Stimulated activated CD8-positive, alpha-beta memory T cell treated with anti-CD3 and anti-CD28 coated beads, Interleukin-2, amount 100 ng/mL, for 1 hour (primary cell): Measurements from ENCODE around the gene INO80E.
"Not testable (repeated sequence)": the region's sequence is repeated elsewhere in the genome, so short reads cannot be mapped to it uniquely, and the experiment has no call there.

Experiments
- DNase-seq, 2 donors: peaks; one replicate each; pipeline ENCODE4 v3.0.0-alpha.2; 2020; ENCODE audit warnings: low read depth in 2 of 2

Gene INO80E

DNA sequence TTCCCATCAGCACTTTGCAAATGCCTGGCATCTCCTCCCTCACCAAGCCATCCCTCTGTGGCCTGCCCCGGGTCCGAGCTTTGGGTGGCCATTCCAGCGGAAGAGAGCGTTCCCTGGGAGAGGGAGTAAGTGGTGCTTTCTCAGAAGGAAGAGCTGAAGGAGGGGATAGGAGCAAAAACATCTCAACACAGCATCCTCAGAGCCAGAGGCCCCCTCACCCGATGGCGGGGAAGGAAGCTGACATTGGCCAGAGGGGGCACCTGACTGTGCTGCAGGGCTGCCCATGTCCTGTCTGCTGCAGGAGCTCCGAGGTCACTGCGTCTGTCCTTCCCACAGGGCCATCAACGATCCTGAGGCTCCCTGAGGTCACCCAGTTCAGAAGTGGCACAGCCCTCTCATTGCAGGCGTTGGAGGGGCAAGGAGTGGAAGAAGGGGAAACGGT, 35.5 kb downstream of the INO80E start:
- no peak for DNase-seq

DNA sequence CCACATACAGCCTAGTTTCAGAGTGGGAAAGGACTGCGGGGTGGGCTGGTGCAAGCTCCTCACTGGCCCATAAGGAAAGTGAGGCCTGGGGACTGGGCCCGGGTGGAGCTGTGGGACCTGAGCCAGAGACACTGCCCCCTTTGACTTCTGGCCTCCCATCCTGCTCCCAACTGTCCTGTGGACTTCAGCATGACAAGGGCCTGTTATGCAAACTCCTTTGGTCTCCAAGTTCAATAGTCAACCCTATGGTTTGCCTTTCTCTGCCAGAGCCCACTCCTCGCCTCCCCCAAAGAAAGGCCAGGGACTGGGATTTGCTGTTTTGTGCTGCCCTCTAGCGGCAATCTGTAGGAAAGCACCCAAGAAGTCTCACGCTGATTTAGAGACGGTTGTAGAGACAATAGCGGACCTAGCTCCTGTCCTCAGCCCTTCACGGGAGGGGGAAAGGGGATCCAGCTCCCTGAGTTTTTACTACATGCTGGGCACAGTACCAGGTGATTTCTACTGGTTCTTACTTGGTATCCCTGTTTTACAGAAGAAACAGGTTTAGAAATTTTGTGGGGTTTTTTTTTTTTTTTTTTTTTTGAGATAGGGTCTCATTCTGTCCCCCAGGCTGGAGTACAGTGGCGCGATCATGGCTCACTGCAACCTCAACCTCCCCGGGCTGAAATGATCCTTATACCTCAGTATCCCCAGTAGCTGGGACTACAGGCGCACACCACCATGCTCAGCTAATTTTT, 36.2 kb downstream of the INO80E start:
- DNase-seq, result peak in 1 of 2 donors; percentile 33

DNA sequence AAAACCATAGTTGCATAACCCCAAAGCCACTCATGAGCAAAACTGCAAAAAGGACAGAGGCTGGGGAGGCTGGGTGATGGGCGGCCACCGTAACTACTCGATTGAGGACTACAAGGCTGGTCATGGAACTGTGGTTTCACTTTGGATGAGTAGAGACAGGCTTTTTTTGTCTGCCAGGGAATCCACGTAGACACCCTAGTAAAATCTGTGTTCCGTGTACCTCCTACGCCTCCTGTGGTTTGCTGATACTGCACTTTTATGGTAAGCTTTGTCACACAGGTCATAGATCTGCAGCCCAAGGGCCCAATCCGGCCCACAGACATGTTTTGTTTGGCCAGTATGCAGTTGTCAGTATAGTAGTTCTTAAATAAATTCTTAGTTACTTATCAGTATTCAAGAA, 37.2 kb downstream of the INO80E start:
- DNase-seq, result no peak

DNA sequence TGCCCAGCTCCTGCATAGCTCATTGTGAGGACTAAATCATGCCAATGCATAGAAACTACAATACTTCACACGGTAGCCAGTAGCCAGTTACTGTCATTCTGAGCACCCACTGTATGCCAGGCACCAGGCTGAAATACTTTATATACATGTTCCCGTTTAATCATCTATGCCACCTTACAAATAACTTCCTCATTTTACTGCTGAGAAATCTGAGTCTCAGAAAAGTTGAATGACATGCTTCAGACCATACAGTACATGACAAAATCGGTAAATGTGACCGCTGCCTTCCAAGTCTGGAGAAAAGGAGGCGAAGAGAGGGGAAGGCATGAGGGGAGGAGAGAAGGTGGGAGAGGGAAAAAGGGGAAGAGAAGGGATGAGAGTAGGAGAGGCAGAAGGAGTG, 44.2 kb downstream of the INO80E start:
- no peak for DNase-seq

DNA sequence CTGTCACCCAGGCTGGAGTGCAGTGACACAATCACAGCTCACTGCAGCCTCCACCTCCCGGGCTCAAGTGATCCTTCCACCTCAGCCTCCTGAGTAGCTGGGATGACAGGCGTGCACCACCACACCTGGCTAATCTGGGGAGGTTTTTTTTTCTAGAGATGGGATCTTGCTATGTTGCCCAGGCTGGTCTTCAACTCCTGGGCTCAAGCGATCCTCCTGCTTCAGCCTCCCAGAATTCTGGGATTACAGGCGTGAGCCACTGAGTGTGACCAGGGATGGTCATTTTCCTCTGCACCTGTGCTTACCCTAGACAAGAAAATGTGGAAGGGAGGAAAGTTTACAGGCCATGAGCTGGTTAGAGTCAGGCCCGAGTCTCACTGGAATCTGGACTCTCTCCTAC, 44.6 kb downstream of the INO80E start:
- DNase-seq, result not testable (repeated sequence)

DNA sequence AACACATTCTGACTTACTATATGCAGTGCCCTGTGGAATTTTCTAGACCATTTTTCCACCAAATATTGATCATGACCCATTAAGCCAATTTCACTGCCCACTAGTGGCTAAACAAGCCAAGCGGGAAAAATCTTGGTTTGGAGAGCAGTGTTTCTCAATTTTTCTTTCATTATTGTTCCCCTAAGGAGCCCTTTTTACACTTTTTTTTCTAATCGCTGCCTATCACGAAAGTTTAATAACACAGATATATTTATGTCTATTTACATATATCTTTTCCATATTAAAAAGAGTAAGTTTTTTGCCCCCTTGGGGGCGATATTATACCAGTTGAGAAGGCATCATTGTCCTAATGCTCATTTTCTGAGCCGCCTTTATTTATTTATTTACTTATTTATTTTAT, 45.8 kb downstream of the INO80E start:
- no peak for DNase-seq

DNA sequence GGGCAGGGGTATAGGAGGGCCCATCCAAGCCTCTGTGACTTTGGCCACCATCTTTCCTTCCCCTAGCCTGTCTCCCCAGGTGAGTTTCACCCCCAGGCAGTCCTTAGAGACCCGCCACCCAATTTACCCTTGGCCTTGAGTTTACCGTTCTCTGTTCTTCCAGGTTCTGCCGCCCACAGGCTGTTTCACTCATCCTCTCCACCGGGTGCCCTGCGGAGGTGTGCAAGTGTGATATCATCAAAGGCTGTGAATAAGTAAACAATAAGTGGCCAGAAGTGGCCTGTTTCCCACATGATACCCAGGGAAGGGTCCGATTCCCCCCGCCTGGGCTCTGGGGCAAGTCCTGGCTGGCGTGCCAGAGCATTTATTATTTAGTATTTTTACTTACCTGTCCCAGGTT, 50.1 kb downstream of the INO80E start:
- DNase-seq, result no peak

DNA sequence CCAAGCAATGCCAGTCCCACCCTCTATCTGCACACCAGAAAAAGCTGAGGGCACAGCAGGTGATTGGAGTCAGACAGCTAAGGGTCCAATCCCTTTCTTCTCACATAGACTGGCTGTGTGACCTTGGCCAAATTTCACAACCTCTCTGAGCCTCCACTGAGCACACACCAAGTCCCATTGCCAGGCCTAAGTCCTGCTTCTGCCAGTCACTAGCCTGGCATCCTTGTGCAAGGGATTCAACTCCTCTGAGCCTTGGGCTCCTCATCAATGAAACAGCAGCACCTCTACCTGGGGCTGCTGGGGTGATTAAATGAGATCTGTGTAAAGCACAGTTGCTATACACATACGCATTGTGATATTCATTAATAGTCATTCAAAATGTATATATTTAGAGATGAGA, 50.5 kb downstream of the INO80E start:
- DNase-seq, result no peak

DNA sequence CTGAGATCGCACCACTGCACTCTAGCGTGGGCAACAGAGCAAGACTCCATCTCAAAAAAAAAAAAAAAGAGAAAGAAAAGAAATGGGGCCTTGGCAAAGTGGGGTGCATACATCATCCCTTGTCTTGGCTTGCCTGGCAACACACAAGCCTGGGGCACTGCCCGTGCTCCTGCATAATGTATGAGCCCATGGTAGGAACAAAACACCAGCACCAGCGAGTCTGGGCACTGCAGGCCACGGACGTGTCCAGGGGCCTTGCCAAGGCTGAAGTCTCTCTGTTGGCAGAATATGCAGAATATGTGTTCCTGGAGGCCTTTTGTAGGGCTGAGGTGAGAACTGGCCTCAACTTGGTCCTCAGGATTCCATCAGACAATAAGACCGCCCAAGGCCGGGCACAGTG, 53.8 kb downstream of the INO80E start:
- DNase-seq, result no peak

DNA sequence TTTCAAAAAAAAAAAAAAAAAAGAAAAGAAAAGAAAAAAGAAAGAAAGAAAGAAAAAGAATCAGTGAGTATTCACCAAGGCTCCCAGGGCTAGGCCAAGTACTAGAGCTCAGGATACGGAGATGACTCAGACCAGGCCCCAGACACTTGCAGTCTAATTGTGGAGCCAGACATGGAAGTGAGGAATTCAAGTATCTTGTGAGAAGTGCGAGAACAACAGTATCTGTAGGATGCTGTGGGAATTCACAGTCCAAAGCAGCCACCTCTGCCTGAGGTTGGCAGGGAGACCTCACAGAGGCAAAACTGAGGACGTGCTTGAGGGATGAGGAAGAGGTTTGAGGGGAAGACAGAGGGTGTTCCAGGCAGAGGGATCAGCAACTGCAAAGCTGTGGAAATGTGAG, 55.5 kb downstream of the INO80E start:
- no peak for DNase-seq

DNA sequence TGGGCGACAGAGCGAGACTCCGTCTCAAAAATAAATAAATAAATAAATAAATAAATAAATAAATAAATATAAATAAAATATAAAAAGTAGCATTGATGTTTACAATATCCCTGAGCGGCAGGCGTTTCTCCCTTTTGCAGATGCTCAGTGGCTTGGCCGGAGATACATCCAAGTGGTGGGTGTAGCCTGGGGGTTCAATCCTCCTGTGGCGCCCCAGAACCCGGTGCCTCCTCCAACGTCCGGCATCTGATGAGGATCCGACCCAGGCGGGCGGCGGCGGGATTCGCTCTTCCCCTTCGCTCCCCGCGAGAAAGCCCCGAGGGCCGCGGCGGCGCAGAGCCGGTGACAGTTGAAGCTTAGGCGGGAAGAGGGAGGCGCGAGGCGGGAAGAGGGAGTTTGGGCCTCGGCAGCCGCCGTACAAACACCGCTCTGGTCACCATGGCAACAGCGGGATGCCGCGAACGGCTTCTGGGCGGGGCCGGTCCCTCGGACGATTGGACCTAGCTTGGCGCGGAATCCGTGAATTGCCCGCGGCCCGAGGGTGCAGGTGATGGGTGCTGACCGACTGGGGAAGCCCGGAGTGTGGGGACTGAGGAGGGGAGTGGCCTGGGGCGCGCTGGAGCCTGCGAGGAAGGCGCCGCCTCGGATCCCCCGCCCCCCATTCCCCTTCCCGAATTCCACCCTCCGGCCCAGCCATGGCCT, 56.8 kb downstream of the INO80E start:
- DNase-seq, result peak; percentile 83 to 84

DNA sequence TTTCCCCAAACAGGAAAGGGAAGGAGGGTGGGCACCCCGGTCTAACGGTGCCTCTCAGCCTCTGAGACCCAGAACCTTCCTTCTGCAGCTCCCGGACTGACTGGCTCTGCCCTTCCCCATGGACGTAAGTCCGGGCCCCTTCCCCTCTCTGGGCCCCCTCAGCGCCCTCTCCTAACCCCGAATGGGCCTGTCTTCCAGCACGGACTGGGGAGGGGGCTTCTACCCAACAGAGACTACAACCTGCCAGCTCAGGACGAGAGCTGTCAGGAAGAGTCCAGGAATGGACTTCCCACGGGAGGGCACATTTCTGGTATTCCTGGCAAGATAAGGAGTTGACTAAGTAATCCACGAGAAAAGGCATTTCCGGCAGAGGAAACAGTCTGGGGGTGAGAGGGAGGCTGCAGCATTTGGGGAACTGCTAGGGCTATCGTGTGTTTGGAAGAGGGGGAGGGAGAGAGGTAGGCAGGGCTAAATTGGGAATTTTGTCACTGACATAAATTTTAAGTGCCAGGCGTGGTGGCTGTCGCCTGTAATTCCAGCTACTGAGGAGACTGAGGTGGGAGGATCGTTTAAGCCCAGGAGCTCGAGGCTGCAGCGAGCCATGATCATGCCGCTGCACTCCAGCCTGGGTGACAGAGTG, 57.5 kb downstream of the INO80E start:
- no peak for DNase-seq

DNA sequence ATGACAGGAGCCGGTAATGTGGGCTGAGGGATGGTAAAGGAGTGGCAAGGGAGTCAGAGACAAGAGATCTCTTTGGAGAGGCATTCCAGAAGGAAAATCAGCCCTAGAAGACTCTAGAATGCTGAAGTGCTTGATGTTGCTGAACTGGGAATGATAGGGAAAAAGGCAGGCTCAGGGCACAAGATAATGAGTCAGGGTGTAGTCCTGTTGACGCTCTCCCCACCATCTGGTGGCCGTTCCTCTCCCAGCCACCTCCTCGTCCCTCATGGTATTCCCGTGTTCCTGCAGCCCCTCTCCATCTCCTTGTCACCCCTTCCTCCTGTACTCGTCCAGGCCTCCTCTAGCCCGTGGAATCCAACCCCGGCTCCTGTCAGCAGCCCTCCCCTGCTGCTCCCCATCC, 58.4 kb downstream of the INO80E start:
- DNase-seq, result no peak

DNA sequence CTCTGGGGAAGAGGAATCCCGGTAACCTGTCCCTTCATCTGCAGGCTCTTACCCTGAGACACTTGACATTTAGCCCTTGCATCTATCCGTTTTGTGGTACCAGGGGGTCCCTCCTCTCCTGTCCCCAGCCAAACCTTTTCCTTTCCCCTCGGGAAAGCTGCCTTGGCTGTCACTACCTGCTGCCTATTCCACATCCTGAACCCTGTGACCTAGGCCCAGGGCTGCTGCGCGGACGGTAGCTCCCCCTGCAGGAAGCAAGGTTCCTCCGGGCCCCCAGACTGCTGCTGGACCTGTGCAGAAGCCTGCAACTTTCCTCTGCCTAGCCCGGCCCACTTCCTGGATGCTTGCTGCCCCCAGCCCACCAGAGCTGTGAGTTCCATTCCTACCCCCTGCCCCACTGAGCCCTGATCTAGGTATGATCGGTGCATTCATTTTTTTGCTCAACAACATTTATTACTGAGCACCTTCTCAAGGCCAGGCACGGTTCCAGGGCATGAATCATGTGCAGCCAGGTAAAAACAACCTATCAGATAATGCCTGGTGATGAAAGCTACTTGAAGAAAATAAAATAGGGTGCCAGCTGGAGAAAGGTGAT, 59.0 kb downstream of the INO80E start:
- no peak for DNase-seq
